ENCODE measurements around the gene ANKRD13D.

DNA sequence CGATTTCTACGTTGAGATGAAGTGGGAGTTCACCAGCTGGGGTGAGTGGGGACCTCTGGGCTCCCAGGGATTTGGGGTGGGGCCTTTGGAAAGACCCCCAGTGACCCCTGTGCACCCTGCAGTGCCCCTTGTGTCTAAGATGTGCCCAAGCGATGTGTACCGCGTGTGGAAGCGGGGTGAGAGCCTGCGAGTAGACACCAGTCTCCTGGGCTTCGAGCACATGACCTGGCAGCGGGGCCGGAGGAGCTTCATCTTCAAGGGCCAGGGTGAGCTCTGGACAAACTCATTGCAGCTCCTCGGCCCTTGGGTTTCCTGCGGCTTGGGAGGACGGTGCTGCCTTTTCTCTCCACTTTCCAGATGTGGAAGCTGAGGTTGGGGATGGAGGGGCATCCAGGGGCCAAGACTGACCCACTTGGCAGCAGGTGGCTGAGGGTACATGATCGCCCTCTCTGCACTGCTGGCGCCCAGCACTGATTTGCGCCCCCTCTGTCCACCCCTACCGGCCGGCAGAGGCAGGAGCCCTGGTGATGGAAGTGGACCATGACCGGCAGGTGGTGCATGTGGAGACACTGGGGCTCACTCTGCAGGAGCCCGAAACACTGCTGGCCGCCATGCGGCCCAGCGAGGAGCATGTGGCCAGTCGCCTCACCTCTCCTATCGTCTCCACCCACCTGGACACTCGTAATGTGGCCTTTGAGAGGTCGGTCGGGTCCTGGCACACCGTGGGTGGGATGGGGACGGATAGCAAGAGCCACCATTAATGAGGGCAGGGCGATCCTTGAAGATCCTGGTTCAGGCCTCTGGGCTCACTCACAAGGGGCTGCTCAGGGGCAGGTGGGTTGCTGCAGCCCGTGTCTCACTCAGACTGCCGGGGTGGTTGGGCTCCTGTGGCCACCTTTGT, 2.6 kb downstream of the ANKRD13D start:
- TF ChIP-seq, protein P1, sequence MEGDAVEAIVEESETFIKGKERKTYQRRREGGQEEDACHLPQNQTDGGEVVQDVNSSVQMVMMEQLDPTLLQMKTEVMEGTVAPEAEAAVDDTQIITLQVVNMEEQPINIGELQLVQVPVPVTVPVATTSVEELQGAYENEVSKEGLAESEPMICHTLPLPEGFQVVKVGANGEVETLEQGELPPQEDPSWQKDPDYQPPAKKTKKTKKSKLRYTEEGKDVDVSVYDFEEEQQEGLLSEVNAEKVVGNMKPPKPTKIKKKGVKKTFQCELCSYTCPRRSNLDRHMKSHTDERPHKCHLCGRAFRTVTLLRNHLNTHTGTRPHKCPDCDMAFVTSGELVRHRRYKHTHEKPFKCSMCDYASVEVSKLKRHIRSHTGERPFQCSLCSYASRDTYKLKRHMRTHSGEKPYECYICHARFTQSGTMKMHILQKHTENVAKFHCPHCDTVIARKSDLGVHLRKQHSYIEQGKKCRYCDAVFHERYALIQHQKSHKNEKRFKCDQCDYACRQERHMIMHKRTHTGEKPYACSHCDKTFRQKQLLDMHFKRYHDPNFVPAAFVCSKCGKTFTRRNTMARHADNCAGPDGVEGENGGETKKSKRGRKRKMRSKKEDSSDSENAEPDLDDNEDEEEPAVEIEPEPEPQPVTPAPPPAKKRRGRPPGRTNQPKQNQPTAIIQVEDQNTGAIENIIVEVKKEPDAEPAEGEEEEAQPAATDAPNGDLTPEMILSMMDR (conservative IDR thresholded peaks at IDR 0.05) = no peak
- TF ChIP-seq EZH2 (IDR thresholded peaks at IDR 0.05; ENCODE audit: low read depth) = no peak

Data from PC-9 (cell line).